HFF-Myc (cell line): ENCODE data around the gene FPR1.

ENCODE experiments used
- DNase-seq: peaks from one replicate; pipeline ENCODE4 v3.0.0-alpha.2; 2011; ENCODE audit warnings: low read depth; ENCODE audit errors: extremely low read depth
- H3K4me3 ChIP-seq: replicated peaks from 2 replicates; pipeline ENCODE4 v1.5.1; 2011; ENCODE audit warnings: low read depth, mild to moderate bottlenecking, control low read depth, low read length
- CTCF ChIP-seq: IDR thresholded peaks from 2 replicates; pipeline ENCODE4 v1.5.1; 2012; ENCODE audit warnings: mild to moderate bottlenecking, low read depth, low read length, control low read depth; ENCODE audit errors: missing control alignments

Gene FPR1

GRCh38 chr19:51786646-51787494 lies 35.2 kb upstream of the FPR1 start:
- TF ChIP-seq CTCF = no peak
- H3K4me3 ChIP-seq = no peak overlapping the region
- DNase-seq = no peak

GRCh38 chr19:51784922-51785690 lies 33.4 kb upstream of the FPR1 start:
- no peak for DNase-seq
- TF ChIP-seq CTCF = no peak
- H3K4me3 ChIP-seq = no peak overlapping the region

- no peak for DNase-seq
- no peak for TF ChIP-seq CTCF
- H3K4me3 ChIP-seq = no peak overlapping the region
Measured at GRCh38 chr19:51784109-51784785, 32.6 kb upstream of the FPR1 start.

- no peak overlapping the region for H3K4me3 ChIP-seq
- DNase-seq = no peak
- TF ChIP-seq CTCF = no peak
Measured at GRCh38 chr19:51783372-51783771, 31.7 kb upstream of the FPR1 start.

GRCh38 chr19:51781999-51782398 lies 30.3 kb upstream of the FPR1 start:
- TF ChIP-seq CTCF = no peak
- H3K4me3 ChIP-seq = no peak overlapping the region
- no peak for DNase-seq

- TF ChIP-seq CTCF = no peak
- H3K4me3 ChIP-seq = no peak overlapping the region
- no peak for DNase-seq
Measured at GRCh38 chr19:51780270-51780669, 28.6 kb upstream of the FPR1 start.
